NCI-H226 (cell line): ENCODE data around the gene GPR137C.

ENCODE experiments used
- DNase-seq: peaks from one replicate; pipeline ENCODE4 v3.0.0-alpha.2; 2015

GPR137C gene

DNA sequence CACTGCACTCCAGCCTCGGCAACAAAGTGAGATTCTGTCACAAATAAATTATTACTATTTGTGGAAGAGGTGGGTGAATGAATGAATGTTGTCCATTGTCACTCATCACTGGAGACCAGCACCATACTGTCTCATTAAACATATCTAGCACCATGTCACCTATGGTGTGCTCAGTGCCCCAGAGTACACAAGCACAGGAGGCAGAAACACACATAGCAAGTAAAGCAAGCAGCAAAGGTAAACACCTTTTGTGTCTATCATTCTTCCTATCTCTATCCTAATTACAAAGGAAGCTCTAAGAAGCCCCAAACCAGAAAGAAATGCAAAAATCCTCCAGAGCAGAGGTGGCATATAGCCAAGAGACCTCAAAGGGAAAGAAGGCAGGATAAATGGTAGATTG, 133.5 kb downstream of the GPR137C start:
- no peak for DNase-seq
